GM23248 (cell line): ENCODE results near the gene SPATC1L.

Source experiments
- EZH2 ChIP-seq: fragments of 200-600 bp; sonication (generic); IDR thresholded peaks from 2 replicates; pipeline ENCODE4 v1.6.1; 2018; ENCODE audit warnings: antibody characterized with exemption, mild to moderate bottlenecking; ENCODE audit not compliant: insufficient read depth, poor library complexity, severe bottlenecking
- EZH2phosphoT487 ChIP-seq: fragments of 200-600 bp; sonication (generic); IDR thresholded peaks from 2 replicates; pipeline ENCODE4 v1.6.1; 2018; ENCODE audit warnings: antibody characterized with exemption, moderate library complexity, mild to moderate bottlenecking, low read depth; ENCODE audit not compliant: insufficient read depth

DNA sequence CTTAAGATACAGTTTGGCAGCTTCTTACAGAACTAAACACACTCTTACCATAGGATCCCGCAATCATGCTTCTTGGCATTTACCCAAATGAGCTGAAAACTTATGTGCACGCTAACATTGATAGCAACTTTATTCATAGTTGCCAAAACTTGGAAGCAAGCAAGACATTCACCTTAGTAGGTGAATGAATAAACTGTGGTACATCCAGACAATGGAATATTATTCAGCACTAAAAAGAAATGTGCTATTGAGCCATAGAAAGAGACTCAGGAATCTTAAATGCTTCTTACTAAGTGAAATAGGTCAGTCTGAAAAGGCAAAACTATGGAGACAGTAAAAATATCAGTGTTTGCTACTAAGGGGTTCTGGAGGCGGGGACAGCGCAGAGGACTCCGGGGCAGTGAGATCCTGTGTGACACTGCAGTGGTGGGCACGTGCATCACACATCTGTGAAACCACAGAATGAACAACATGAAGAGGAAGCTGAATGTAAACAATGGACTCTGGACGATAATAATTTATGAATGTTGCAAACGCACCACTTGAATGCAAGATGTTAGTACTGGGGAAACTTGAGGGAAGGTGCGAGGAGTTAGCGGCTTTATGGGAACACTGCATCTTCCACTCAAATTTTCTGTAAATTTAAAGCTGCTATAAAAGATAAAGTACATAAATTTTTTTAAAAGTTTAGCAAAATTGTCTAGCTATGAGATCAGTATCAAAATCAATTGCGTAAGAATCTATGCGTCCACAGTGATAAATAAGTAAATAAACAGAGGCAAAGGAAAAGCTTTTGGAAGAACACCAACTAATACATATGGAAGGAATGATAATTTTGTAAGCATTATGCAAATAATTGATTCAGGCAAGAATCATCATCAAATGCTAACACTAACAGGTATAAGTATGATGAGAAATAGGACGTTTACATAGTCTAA, 15.4 kb upstream of the SPATC1L start:
- TF ChIP-seq EZH2 (no peak), EZH2phosphoT487 (no peak)
